GM12892 (cell line): Measurements from ENCODE around the gene NEDD8.

Experiments
- POLR2A ChIP-seq: IDR thresholded peaks from 2 replicates; pipeline ENCODE4 v1.6.1; 2011; ENCODE audit warnings: low read depth, low read length, control low read depth
- TAF1 ChIP-seq: IDR thresholded peaks from 2 replicates; pipeline ENCODE4 v1.6.1; 2011; ENCODE audit warnings: low read depth, mild to moderate bottlenecking, control low read depth, low read length, borderline replicate concordance

DNA sequence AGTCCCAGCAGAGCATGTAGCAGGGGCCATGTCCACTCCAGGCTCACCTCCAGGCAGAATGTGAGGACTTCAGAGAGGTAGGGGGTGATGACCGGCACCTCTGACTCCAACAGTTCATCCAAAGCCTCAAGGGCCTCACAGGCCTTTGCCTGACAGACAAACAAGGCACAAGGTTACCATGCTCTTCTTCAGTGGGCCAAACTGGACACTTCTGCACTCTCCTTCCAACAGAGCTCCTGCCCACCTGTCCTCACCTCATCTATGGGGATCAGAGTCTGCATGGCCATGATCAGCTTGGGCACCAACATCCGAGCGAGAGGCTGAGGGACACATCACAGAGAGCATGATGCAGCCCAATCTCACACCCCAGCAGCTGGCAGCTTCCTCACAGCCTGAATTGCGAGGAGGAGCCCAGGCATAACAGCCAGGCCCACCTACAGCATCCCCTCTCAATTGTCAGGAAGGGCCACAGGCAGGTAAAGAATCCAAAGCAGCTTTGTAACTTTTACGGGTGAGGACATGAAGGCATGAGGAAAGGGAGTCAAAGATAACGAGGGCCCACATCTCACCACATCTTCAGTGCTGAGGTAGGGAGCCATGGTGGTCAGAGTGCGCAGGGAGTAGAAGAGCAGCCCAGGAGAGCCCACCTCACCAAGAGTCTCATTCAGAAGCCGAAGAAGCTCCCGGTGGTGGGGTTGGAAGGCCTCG is 45.2 kb downstream of the NEDD8 start:
- TF ChIP-seq TAF1, result no peak
- TF ChIP-seq POLR2A, result no peak
